ENCODE results near the gene NACC1. TPM values are rescaled to one million over a fixed set of nuclear protein-coding genes. Genes with fewer than 3 reads are reported as not detected.

The NACC1 gene
- total and polyA plus RNA-seq, 2 of the 8 experiments (the other 6 are each of a cell fraction or from before 2014, with no cell fraction given), result 234 to 301 TPM

GRCh38 chr19:13074378-13074777, 43.7 kb upstream of the NACC1 start:
- no peaks in the 10 kb centered on the region for H4K20me1 ChIP-seq (replicated peaks in 1 of 2; ENCODE audit: control insufficient read depth in 1 of 2, insufficient read depth in 2 of 2, low read length in 2 of 2)
- H3K4ac ChIP-seq (replicated peaks; ENCODE audit: insufficient read length, low read depth, low read length), result no peak overlapping the region
- TF ChIP-seq SIRT6 (IDR thresholded peaks at IDR 0.05; ENCODE audit: low read length), result no peak
- TF ChIP-seq BACH1 (IDR thresholded peaks at IDR 0.05; ENCODE audit: low read length), result no peak
- no peak for TF ChIP-seq KDM4A (IDR thresholded peaks at IDR 0.05; ENCODE audit: low read depth, low read length, severe bottlenecking)
- TF ChIP-seq SRF (IDR thresholded peaks at IDR 0.05; ENCODE audit: low read depth, low read length), result no peak
- no peak for TF ChIP-seq POLR2AphosphoS5 (IDR thresholded peaks at IDR 0.05; ENCODE audit: low read depth, low read length)
- TF ChIP-seq CREB1 (IDR thresholded peaks at IDR 0.05), result no peak
- TF ChIP-seq HDAC6 (IDR thresholded peaks at IDR 0.05; ENCODE audit: low read depth, low read length), result no peak
- no peak for TF ChIP-seq GABPA (IDR thresholded peaks at IDR 0.05; ENCODE audit: borderline replicate concordance, insufficient read depth, low read length)
- TF ChIP-seq YY1 (IDR thresholded peaks at IDR 0.05; ENCODE audit: low read depth, low read length), result no peak
- H4K5ac ChIP-seq (ENCODE audit: insufficient read length, low read depth, low read length), result no peak overlapping the region
- H3K4me2 ChIP-seq (ENCODE audit: insufficient read depth in 1 of 2, low read depth in 2 of 2, low read length in 2 of 2), result no peak overlapping the region
- WGBS, 2 experiments (ENCODE audit: extremely low coverage in 1 of 2, insufficient coverage in 1 of 2, insufficient read length in 1 of 2, insufficient replicate concordance in 2 of 2, low coverage in 1 of 2, low lambda C conversion rate in 2 of 2, missing lambda C conversion rate in 1 of 2), result 90% methylated on average over 2 of the region's 4 CpGs; no CpG with 5 or more reads in 1 of the 2 experiments
- no peaks in the 10 kb centered on the region for H3K9me3 ChIP-seq (ENCODE audit: insufficient read depth in 2 of 2, low read depth in 1 of 2, low read length in 1 of 2)
- H3K23ac ChIP-seq (ENCODE audit: insufficient read length), result no peak overlapping the region
- H3K79me2 ChIP-seq (ENCODE audit: control insufficient read depth in 1 of 2, insufficient read depth in 2 of 2, low read length in 2 of 2), result no peaks in the 10 kb centered on the region
- no peak overlapping the region for H3K9ac ChIP-seq (replicated peaks in 1 of 4; ENCODE audit: extremely low read depth in 1 of 4, low read depth in 3 of 4, low read length in 3 of 4)
- no peak overlapping the region for H2BK20ac ChIP-seq (ENCODE audit: low read length)
- H3K4me1 ChIP-seq (replicated peaks in 1 of 4; ENCODE audit: control insufficient read depth in 3 of 4, insufficient read depth in 4 of 4, low read length in 3 of 4), result peaks cover 8 to 29% (median 21%) of the 10 kb centered on the region in 4 experiments
- ChIA-PET POLR2A (ENCODE audit: partially characterized antibody) (interaction anchor here (1.1 to 2.2 kb wide), 3 partner anchors 19 to 42 kb away, joined by 3 to 5 read pairs (median 4); no protein-coding TSS in a partner anchor), CTCF (ENCODE audit: partially characterized antibody) (interaction anchor here (0.6 to 48.8 kb wide), 6 partner anchors 8 to 1639 kb away, joined by 3 to 1145 read pairs (median 76); partner anchors contain the start of gene PRKCSH)
- FAIRE-seq, result no peak
- DNase-seq (ENCODE audit: low read depth in 1 of 2, low spot score in 2 of 2), result no peak
- no peaks in the 10 kb centered on the region for H3K79me1 ChIP-seq (ENCODE audit: low read depth, low read length)
- no peak overlapping the region for H2BK5ac ChIP-seq (ENCODE audit: low read depth, low read length)
- no peak overlapping the region for H3K18ac ChIP-seq (ENCODE audit: extremely low read depth, low read length)
- H3K27me3 ChIP-seq (replicated peaks in 1 of 4; ENCODE audit: control insufficient read depth in 3 of 4, extremely low read depth in 1 of 4, insufficient read depth in 3 of 4, low read length in 3 of 4), result peaks cover 0 to 19% (median 13%) of the 10 kb centered on the region in 4 experiments; a peak in 6 of 7 replicates
- H3K14ac ChIP-seq (ENCODE audit: insufficient read length), result no peak overlapping the region
- no peak overlapping the region for H2BK12ac ChIP-seq (ENCODE audit: low read depth, low read length)
- H2BK15ac ChIP-seq (ENCODE audit: low read length), result no peak overlapping the region
- H4K91ac ChIP-seq (replicated peaks; ENCODE audit: insufficient read length, low read length), result no peak overlapping the region
- no peak overlapping the region for H3K56ac ChIP-seq (replicated peaks; ENCODE audit: insufficient read length, low read depth, low read length)
- H2BK120ac ChIP-seq (replicated peaks; ENCODE audit: low read depth, low read length), result no peak overlapping the region
- H3K4me3 ChIP-seq (ENCODE audit: extremely low read depth in 1 of 4, insufficient read depth in 2 of 4, low read depth in 3 of 4, low read length in 4 of 4), result no peak overlapping the region
- no peak overlapping the region for H2AFZ ChIP-seq (ENCODE audit: low read length)
- H3K36me3 ChIP-seq (ENCODE audit: control insufficient read depth in 2 of 4, insufficient read depth in 4 of 4, low read length in 3 of 4), result no peaks in the 10 kb centered on the region
- no peak overlapping the region for H2AK5ac ChIP-seq (ENCODE audit: low read depth, low read length)
- no peak overlapping the region for H3K27ac ChIP-seq (ENCODE audit: low read depth, low read length)
- H4K8ac ChIP-seq (ENCODE audit: extremely low read depth, insufficient read depth, low read length), result no peak overlapping the region
- 0 out of 2 replicates have a peak, but pooled peaks cover 1% of the 10 kb centered on the region for H3K23me2 ChIP-seq (ENCODE audit: low read depth, low read length)

Data from H1 (cell line).